Measurements from ENCODE around the gene LRCOL1. TPM values are rescaled to one million over a fixed set of nuclear protein-coding genes. Genes with fewer than 3 reads are reported as not detected.

LRCOL1 gene
- total RNA-seq, 1 donor: not detected

DNA sequence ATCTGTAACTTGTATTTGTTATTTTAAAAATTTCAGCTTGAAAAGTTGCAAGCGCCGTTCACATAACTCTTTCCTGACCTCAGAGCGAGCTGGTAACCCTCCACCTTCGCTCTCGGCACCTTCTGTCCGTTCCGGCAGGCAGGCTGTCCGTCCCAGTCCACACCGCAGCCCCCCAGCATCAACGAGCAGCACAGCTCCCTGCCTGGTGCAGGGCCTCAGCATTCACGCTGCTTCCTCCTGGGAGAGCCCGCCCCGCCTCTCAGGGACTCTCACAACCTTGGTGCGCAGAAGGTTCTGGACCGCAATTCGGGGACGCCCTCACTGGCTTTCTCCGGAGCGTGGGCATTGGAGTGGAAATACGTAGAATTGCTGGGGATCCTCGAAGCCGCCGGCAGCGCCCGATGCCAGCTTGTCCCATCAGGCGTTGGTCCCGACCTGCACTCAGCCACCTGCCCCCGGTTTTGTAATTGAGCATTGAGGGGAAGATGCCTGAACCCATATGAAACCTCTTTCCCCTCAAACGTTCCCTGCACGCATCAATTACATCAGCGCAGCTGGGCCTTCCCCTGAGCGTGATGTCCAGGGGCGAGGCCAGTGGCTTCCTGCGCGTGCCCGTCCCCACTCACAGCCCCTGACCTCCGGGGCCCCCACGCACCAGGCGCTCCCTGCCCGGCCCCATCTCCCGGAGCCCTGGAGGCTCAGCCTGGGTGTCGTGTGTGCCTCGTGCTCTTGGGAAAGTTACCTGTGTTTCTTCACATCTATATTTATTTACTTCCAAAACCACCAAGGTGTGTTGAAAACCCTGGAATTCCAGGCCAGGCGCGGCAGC is 19.1 kb downstream of the LRCOL1 start:
- H3K4me1 ChIP-seq (ENCODE audit: insufficient read depth, low read length): no peaks in the 10 kb centered on the region
- no peaks in the 10 kb centered on the region for H3K9me3 ChIP-seq (ENCODE audit: low read depth, low read length)
- H3K4me3 ChIP-seq (ENCODE audit: low read length): no peak overlapping the region
- no peaks in the 10 kb centered on the region for H3K27me3 ChIP-seq (ENCODE audit: insufficient read depth, low read length)

DNA sequence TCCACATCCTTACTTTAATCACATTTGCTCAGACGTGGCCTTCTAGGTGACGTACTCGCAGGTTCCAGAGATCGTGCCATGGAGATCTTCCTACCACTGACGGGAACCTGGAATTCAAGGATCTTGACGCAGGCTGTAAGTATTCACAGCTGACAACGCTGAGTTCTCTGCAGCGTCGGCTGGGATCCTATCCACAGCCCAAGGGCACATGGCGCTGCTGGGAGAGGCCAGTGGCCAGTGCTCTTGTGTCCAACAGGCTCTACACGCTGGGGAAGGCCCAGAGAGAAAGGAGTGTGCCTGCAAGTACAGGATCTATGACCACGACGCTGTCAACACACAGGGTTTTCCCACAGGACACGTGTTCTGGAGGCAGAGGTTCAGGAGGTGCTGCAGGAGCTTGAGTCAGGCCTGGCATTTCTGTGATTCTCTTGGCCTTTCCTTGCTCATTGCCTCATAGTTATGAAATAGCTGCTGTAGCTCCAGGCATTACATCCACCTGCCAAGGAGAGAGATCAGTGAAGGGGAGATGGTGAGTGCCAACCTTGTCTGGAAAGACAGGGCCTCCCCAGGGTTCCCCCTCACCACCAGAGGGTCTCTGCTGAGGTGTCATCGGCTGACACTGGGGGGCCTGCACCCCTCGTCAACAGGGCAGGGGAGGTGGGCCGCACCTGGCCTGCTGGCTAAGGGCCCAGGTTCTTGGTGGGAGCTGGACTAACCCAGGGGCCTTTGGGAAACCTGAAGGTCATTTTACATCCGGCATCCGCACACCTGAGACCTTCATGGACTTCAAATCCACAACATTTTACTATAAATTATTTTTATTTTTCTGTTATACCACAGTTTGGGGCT is 21.3 kb downstream of the LRCOL1 start:
- H3K9me3 ChIP-seq (ENCODE audit: low read depth, low read length): no peaks in the 10 kb centered on the region
- H3K4me3 ChIP-seq (ENCODE audit: low read length): no peak overlapping the region

DNA sequence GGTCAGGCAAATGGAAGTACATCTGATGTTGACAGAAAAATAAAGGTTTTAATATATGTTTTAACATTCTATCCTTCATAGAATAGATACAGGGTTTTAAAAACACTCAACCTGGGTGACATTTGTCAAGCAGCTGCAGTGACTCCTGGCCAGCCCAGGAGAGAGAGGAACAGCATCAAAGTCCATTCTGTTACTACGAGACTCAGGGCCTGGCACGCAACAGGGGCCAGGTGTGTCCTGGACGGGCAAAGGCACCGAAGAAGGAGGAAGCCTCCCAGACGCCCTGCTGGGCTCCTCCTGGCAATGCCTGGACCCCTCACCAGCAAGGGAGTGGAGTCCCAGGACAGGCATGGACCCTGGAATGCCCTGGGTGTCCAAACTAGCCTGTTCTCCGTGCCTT is 22.1 kb downstream of the LRCOL1 start:
- Histone ChIP-seq H3K4me3 (ENCODE audit: low read length) (no peak overlapping the region), H3K27me3 (ENCODE audit: insufficient read depth, low read length) (no peaks in the 10 kb centered on the region), H3K4me1 (ENCODE audit: insufficient read depth, low read length) (no peaks in the 10 kb centered on the region), H3K9me3 (ENCODE audit: low read depth, low read length) (no peaks in the 10 kb centered on the region)

More for the DNA sequence above, 21.3 kb downstream of the LRCOL1 start:
- Histone ChIP-seq H3K27me3 (ENCODE audit: insufficient read depth, low read length) (no peaks in the 10 kb centered on the region), H3K4me1 (ENCODE audit: insufficient read depth, low read length) (no peaks in the 10 kb centered on the region)

DNA sequence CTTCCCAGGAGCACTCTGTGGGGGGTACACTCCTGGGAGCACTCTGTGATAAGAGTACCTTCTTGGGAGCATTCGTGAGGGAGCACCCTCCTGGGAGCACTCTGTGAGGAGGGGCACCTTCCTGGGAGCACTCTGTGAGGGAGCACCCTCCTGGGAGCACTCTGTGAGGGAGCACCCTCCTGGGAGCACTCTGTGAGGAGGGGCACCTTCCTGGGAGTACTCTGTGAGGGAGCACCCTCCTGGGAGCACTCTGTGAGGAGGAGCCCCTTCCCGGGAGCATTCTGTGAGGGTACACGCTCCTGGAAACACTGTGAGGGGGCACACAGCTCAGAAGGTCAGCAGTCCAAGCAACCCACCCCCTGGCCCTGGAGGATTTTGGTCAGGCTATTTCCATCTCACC is 22.6 kb downstream of the LRCOL1 start:
- H3K27me3 ChIP-seq (ENCODE audit: insufficient read depth, low read length): no peaks in the 10 kb centered on the region
- H3K4me3 ChIP-seq (ENCODE audit: low read length): no peak overlapping the region
- no peaks in the 10 kb centered on the region for H3K9me3 ChIP-seq (ENCODE audit: low read depth, low read length)
- no peaks in the 10 kb centered on the region for H3K4me1 ChIP-seq (ENCODE audit: insufficient read depth, low read length)

DNA sequence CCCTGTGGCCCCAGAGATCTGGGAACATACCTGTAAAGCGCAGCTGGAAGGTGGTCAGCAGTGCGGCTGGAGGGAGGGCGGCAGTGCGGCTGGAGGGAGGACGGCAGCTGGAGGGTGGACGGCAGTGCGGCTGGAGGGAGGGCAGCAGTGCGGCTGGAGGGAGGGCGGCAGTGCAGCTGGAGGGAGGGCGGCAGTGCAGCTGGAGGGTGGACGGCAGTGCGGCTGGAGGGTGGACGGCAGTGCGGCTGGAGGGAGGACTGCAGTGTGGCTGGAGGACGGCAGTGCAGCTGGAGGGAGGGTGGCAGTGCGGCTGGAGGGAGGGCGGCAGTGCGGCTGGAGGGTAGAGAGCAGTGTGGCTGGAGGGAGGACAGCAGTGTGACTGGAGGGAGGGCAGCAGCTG is 23.5 kb downstream of the LRCOL1 start:
- no peaks in the 10 kb centered on the region for H3K9me3 ChIP-seq (ENCODE audit: low read depth, low read length)
- H3K4me3 ChIP-seq (ENCODE audit: low read length): no peak overlapping the region
- no peaks in the 10 kb centered on the region for H3K27me3 ChIP-seq (ENCODE audit: insufficient read depth, low read length)
- no peaks in the 10 kb centered on the region for H3K4me1 ChIP-seq (ENCODE audit: insufficient read depth, low read length)

DNA sequence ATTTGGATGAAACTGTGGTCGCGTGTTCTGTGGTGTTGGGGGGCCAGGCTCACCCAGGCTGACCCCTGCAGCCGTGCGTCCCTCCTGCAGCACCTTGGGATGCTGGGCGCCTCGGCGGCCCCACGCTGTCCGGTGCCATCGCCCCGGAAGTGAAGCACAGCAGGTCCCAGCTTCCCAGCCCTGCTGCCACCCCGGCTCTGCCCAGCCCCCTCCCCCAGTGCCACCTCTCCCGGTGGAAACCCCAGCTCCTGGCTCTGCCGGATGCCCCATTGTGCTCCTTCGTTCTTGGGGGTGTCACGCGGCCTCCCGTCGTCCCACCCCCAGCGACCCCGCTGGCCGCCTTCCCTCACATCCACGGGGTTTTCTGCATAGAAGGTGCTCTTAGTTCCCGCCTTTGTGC is 25.2 kb downstream of the LRCOL1 start:
- H3K27me3 ChIP-seq (ENCODE audit: insufficient read depth, low read length): no peaks in the 10 kb centered on the region
- no peaks in the 10 kb centered on the region for H3K4me1 ChIP-seq (ENCODE audit: insufficient read depth, low read length)
- H3K4me3 ChIP-seq (ENCODE audit: low read length): no peak overlapping the region
- H3K9me3 ChIP-seq (ENCODE audit: low read depth, low read length): no peaks in the 10 kb centered on the region

DNA sequence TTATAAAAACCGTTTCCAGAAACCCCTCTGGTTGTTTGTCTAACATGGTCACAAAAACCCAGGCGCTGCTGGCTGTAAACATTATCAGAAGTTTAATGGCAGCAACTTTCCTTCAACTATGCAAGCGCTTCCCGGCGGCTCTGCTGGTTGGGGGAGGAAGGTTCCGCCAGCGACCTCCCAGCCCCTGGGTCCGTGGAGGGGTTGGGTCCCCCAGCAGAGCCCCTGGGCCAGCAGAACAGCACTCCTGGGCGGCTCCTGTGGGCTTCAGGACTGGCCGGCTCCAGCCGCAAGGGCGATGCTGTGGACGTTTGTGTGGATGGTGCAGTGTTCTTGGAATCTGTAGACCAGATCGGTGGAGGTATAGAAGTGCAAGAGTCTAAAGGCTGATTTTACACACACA is 26.0 kb downstream of the LRCOL1 start:
- H3K27me3 ChIP-seq (ENCODE audit: insufficient read depth, low read length): no peaks in the 10 kb centered on the region
- no peaks in the 10 kb centered on the region for H3K4me1 ChIP-seq (ENCODE audit: insufficient read depth, low read length)
- no peak overlapping the region for H3K4me3 ChIP-seq (ENCODE audit: low read length)
- no peaks in the 10 kb centered on the region for H3K9me3 ChIP-seq (ENCODE audit: low read depth, low read length)

DNA sequence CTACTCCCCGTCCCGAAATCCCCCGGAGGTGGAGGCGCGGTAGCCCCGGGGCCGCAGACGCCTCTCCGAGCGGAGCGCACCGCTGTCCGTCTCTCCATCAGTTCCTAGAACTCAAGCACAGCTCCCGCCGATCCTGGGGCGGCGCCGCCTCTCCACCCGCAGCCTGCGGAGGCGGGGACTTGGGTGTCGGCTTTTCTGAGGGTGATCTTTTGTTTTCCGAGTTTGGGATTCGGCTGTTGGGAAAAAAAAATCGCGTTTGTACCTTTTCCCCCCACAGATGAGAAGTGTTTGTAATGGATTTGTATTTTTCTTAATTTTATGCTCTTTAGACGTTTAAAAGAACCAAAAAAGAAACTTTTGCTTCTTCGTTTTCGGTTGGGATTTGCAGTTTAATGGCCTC is 26.6 kb downstream of the LRCOL1 start:
- no peaks in the 10 kb centered on the region for H3K27me3 ChIP-seq (ENCODE audit: insufficient read depth, low read length)

DNA sequence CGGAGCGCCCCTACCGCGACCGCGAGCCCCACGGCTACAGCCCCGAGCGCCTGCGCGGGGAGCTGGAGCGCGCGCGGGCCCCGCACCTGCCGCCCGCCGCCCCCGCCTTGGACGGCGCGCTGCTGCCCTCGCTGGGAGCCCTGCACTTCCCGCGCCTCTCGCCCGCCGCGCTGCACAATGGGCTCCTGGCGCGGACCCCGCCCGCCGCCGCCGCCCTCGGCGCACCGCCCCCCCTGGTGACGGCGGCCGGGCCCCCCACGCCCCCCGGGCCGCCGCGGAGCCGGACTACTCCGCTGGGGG is 27.0 kb downstream of the LRCOL1 start:
- H3K27me3 ChIP-seq (ENCODE audit: insufficient read depth, low read length): no peaks in the 10 kb centered on the region
- H3K9me3 ChIP-seq (ENCODE audit: low read depth, low read length): no peaks in the 10 kb centered on the region
- H3K4me1 ChIP-seq (ENCODE audit: insufficient read depth, low read length): no peaks in the 10 kb centered on the region
- H3K4me3 ChIP-seq (ENCODE audit: low read length): no peak overlapping the region

More for the DNA sequence above, 26.6 kb downstream of the LRCOL1 start:
- Histone ChIP-seq H3K4me3 (ENCODE audit: low read length) (no peak overlapping the region), H3K9me3 (ENCODE audit: low read depth, low read length) (no peaks in the 10 kb centered on the region), H3K4me1 (ENCODE audit: insufficient read depth, low read length) (no peaks in the 10 kb centered on the region)

DNA sequence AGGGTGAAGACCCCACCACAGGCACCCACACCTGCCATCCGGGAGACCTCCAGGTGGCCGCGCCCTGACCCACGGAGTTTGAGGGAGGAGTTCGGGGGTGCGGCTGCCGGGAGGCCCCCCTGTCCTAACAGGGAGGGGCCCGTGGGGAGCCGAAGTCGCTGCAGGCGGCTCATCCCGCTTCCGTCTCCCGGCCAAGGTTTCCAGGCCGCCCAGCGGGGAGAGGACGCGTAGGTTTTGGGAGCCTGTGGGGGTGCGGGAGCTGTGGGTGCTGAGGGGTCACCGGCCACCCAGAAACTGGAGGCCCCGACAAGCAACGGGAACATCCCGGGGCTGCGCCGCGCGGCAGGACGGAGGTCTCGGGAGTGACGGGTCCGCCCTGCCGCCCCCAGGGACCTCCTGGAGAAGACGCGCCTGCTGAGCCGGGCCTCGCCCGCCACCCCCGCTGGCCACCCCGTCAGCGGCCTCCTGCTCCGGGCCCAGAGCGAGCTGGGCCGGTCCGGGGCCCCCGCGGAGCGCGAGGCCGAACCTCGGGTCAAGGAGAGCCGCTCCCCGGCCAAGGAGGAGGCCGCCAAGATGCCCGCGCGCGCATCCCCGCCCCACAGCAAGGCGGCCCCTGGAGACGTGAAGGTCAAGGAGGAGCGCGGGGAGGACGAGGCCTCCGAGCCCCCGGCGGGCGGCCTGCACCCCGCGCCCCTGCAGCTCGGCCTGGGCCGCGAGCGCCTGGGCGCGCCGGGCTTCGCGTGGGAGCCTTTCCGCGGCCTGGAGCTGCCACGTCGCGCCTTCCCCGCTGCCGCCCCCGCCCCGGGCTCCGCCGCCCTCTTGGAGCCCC is 27.6 kb downstream of the LRCOL1 start:
- Histone ChIP-seq H3K9me3 (ENCODE audit: low read depth, low read length) (no peaks in the 10 kb centered on the region), H3K4me1 (ENCODE audit: insufficient read depth, low read length) (no peaks in the 10 kb centered on the region), H3K4me3 (ENCODE audit: low read length) (no peak overlapping the region), H3K27me3 (ENCODE audit: insufficient read depth, low read length) (no peaks in the 10 kb centered on the region)

DNA sequence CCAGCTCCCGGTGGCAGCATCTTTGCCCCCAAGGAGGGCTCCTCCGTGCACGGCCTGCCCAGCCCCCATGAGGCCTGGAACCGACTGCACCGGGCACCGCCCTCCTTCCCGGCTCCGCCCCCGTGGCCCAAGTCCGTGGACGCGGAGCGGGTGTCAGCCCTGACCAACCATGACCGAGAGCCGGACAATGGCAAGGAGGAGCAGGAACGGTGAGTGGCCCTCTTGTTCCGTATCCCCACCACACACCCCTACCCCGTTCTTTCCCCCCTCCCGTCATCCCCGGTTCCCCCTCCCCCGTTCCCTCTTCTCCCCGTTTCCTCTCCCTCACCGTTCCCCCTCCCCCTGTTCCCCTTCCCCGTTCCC is 28.3 kb downstream of the LRCOL1 start:
- Histone ChIP-seq H3K4me3 (ENCODE audit: low read length) (no peak overlapping the region), H3K9me3 (ENCODE audit: low read depth, low read length) (no peaks in the 10 kb centered on the region), H3K4me1 (ENCODE audit: insufficient read depth, low read length) (no peaks in the 10 kb centered on the region), H3K27me3 (ENCODE audit: insufficient read depth, low read length) (no peaks in the 10 kb centered on the region)

DNA sequence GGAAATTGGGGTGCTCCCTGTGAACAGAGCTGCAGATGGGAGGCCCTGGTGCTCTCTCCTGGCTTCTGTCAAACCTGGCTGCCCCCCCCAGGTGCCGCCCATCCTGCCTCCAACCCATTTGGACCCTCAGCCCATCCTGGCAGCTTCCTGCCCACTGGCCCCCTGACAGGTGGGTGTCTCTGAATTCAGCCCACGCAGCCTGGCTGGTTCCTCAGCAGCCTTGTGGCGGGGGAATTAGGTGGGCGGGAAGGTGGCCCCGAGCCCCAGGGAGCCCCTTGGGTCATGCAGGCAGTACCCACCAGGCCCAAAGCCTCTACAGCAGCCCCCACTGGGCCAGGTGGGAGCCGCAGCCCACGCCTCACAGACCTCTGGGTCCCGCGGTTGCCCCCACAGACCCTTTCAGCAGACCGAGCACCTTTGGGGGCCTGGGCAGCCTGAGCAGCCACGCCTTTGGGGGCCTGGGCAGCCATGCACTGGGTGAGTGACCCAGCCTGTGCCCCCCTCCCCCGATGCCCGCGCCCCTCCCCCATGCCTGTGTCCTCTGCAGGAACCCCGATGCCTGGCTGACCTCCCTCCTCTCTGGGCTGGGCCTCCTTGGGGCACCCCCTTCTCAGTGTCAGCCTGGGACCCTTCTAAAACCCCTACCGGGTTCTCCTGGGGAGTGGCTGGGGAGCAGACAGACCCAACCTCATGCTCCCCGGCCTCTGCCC is 28.9 kb downstream of the LRCOL1 start:
- Histone ChIP-seq H3K27me3 (ENCODE audit: insufficient read depth, low read length) (no peaks in the 10 kb centered on the region), H3K4me1 (ENCODE audit: insufficient read depth, low read length) (no peaks in the 10 kb centered on the region), H3K9me3 (ENCODE audit: low read depth, low read length) (no peaks in the 10 kb centered on the region), H3K4me3 (ENCODE audit: low read length) (no peak overlapping the region)

DNA sequence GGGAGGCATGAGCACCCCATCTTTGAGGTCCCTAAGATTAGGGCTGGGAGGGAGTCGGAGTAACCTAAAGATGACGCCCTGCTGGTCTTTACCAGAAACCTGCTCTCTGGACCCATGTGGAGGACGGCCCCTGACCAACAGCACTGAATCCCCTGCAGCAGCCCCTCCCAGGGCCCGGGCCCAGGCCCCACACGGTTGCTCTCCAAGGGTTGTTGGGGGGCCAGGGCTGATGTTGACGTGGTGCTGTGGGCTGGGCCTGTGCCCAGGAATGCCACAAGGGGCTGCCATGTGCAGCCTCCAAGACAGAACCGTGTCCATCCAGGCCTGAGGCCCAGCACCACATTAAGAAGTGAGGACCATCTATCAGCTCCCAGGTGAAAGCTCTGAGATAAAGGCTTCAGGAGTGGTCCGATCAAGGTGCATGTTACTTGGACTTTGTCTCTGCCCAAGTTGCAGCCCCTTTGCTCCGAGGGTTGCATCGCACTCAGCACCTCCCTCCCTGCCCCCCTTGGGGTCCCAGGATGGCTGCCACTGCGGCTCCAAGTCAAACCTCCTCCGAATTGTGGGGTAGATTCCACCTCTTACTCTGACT is 29.6 kb downstream of the LRCOL1 start:
- Histone ChIP-seq H3K9me3 (ENCODE audit: low read depth, low read length) (no peaks in the 10 kb centered on the region), H3K4me1 (ENCODE audit: insufficient read depth, low read length) (no peaks in the 10 kb centered on the region), H3K4me3 (ENCODE audit: low read length) (no peak overlapping the region), H3K27me3 (ENCODE audit: insufficient read depth, low read length) (no peaks in the 10 kb centered on the region)

DNA sequence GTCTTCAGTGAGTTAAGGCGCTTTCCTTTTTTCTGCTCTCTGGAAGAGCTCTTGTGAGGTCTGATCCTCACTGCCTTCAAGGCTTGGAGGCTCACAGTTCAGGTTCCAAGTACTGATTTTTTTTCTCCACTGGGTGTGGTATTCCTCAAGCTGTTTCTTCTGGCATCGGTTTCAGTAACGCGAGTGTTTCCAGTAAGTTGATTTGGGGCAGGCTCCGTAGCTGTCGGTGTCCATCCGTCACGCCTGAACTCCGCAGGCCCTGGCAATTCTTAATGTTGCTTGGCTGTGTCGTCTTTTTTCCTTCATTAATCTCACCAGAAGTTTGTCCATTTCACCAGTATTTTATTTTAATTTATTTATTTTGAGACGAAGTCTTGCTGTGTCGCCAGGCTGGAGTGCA is 30.6 kb downstream of the LRCOL1 start:
- Histone ChIP-seq H3K4me1 (ENCODE audit: insufficient read depth, low read length) (no peaks in the 10 kb centered on the region), H3K9me3 (ENCODE audit: low read depth, low read length) (no peaks in the 10 kb centered on the region), H3K27me3 (ENCODE audit: insufficient read depth, low read length) (no peaks in the 10 kb centered on the region), H3K4me3 (ENCODE audit: low read length) (no peak overlapping the region)

All from mononuclear cell (primary cell).